Activated gamma-delta T cell treated with Interleukin-2 at 50 U/mL for 16 hours (primary cell): ENCODE data around the gene ORC1.
A peak's percentile ranks its signal among the peaks of the same experiment; 100 is the strongest.
"Not testable (repeated sequence)": the region's sequence is repeated elsewhere in the genome, so short reads cannot be mapped to it uniquely, and the experiment has no call there.

Source experiments
- DNase-seq: peaks from one replicate; pipeline ENCODE4 v3.0.0-alpha.2; 2020

ORC1 gene

DNA sequence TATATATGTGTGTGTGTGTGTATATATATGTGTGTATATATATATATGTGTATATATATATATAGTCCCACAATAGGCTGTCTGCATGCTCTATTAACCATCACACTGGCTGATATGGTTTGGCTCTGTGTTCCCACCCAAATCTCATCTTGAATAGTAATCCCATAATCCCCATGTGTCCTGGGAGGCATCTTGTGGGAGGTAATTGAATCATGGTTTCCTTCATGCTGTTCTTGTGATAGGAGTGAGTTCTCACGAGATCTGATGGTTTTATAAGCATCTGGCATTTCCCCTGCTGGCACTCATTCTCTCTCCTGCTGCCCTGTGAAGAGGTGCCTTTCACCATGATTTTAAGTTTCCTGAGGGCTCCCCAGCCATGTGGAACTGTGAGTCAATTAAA is 34.4 kb downstream of the ORC1 start:
- DNase-seq: not testable (repeated sequence)

DNA sequence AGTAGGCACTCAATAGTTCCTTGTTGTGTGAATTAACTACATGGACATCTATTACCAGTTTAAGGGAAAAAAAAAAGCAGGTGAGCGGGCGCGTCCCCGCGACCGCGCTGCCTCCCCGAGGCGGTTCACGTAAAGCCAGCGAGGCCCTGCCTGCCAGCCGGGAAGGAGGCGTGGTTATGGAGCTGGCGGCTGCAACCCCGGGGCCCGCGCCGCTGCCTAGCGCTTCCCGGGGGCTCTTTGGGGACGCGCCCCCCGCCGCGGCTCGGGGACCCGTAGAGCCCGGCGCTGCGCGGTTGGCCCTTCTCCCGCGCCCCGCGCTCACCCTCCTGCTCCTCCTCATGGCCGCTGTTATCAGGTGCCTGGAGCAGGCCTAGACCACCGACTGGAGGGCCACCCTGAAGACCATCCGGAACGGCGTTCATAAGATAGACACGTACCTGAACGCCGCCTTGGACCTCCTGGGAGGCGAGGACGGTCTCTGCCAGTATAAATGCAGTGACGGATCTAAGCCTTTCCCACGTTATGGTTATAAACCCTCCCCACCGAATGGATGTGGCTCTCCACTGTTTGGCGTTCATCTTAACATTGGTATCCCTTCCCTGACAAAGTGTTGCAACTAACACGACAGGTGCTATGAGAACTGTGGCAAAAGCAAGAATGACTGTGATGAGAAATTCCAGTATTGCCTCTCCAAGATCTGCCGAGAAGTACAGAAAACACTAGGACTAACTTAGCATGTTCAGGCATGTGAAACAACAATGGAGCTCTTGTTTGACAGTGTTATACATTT is 35.6 kb downstream of the ORC1 start:
- peak; percentile 46 for DNase-seq

GRCh38 chr1:52367272-52367671 is 37.0 kb downstream of the ORC1 start:
- no peak for DNase-seq

DNA sequence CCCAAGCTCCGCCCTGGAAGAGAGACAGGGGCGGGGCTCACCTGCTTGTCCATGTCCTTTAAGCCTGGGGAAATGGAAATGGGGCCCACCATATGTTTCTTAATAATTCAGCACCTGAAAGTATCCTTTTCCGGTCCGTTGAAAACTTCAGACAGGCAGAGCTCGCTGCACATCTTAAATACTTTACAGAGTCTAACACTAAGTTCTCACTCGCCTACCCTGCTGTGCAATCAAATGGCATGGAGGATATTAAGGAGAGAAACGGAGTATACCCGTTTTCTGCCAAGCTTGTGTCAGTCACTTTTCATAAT is 37.8 kb downstream of the ORC1 start:
- no peak for DNase-seq

DNA sequence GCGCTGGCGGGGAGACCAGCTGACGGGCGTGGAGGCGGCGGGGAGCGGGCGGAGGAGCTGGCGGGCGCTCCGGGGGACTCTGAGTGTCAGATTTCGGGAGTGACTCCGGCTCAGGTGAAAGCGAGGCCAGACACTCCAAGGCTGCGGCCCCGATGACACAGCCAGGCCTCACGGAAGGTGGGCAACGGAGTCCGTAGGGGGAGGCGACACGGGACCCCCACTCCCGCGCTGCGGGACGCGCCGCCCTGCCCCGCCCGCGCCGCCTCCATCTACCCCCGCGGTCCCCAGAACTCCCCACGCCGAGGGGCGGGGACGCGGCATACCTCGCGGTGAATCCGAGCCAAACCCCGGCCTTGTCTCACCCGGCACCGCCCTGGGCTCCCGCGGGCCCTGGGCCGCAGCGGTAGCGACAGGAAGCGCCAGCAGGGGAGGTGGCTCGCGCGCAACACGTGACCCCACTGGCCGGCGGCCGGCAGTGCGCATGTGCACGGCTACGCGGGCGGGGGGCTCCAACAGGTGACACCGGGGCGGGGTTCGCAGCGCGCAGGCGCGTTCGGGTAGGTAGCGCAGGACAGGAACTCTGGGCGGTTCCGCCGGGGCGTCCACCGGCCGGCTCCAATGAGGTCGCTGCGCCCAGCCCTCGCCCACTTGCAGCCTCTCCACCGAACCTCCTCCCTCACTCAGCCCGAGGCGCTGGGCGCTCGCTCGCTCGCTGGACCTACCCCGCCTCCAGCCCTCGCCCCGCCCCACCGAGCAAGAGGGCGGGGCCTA is 38.3 kb downstream of the ORC1 start, which contains the start of gene CC2D1B:
Gene CC2D1B (minus strand): TSS at position 460 of the 771 bp plus-strand sequence. CDS start 1,585 bp downstream, outside the sequence.
- peak; percentile 100 for DNase-seq

DNA sequence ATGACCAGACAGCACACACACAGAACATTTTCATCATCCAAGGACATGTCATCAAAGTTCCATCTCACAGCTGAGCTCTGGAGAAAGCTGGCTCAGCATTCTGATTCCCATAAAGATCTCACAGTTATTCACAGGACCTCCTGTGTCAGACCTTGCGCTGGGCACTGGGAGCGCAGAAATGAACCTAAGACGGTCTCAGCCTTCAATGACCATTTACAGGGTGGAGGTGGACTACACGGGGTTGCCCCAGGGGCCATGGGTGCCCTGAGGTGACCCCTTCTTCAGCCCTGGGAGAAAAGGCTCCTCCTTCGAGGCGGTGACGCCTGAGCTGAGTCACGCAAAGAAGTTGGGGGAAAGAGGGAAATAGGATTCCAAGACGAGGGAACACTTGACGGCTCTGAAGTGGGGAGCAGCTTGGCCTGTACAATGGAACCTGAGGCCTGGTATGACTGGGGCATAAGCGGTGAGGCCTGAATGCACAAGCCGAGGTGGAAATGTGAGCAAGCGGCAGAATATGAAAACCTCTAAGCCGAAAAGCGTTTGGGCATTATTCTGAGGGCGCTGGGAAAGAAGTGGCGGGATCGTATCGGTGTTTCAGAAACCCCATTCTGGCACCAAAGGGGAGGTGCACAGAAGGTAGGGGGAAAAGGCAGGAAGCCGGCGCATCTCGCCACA is 39.0 kb downstream of the ORC1 start:
- no peak for DNase-seq

GRCh38 chr1:52364235-52364839 is 39.9 kb downstream of the ORC1 start:
- DNase-seq: no peak

GRCh38 chr1:52360595-52360968 is 43.6 kb downstream of the ORC1 start:
- DNase-seq: no peak

DNA sequence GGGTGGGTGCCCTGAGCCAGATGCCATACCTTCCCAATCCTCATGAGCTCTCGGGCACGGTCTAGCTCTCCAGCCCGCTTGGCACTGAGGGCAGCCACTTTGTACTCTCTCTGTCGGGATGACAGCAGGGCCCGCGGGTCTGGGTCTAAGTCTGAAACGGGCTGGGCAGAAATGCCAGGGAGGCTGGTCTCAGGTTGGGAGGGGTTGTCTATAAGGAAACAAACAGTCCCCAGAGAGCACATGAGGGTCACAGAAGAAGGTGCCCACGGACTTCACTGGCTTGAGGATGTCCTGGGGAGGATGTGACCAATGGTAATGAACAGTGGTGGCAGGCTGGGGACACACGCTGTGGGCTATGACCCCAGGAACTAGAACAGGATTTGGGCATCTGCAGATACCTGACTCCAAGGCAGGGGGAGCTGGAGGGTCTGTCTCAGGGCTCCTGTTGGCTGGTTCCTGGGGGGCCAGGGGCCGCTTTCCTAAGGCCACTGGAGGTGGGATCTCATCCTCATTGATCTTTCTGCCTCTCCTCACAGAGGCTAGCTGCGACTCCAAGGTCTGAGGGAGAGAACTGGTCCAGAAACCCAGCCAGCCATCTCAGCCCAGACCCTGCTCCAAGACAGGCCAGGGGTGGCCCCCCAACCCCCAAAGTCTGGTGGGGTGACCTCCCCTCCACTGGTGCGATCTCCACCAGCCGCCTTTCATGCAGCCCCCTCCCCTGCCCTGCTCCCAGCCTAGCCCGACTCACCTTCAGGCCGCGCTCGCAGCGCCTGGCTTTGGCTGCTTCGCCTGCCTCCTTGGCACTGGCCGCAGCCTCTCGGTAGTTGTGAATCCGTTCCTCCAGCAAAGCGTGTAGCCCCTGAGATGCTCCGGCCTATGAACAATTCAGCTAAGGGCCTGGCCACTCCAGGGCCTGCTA is 44.3 kb downstream of the ORC1 start:
- no peak for DNase-seq

- no peak for DNase-seq
These were observed 45.2 kb downstream of the ORC1 start for GRCh38 chr1:52358851-52359497.

GRCh38 chr1:52357397-52357796 is 46.8 kb downstream of the ORC1 start:
- DNase-seq: no peak

GRCh38 chr1:52356818-52357355 is 47.3 kb downstream of the ORC1 start:
- DNase-seq: no peak

- no peak for DNase-seq
These were observed 48.2 kb downstream of the ORC1 start for GRCh38 chr1:52355847-52356505.

DNA sequence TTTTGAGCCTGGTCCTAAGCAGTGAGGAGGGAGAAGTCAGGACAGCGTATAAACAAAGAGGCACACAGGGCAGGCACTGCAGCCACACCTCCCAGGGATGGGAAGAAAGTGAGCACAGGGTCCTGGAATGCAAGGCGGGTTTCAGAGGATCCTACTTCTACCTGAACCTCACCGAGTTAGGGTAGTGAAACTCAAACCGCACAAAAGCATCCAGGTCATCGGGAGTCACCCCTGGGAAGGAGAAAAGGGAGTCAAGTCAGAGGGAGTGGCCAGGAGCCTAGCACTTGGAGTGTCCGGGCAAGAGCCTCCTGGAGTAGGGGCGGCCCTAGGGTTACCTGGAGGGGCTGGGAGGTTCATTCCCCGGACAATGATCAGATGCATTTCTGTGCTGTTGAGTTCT is 48.8 kb downstream of the ORC1 start:
- DNase-seq: no peak

GRCh38 chr1:52352690-52353089 is 51.5 kb downstream of the ORC1 start:
- no peak for DNase-seq

GRCh38 chr1:52348704-52349300 is 55.4 kb downstream of the ORC1 start:
- DNase-seq: no peak

- no peak for DNase-seq
These were observed 57.6 kb downstream of the ORC1 start for GRCh38 chr1:52346653-52347052.

DNA sequence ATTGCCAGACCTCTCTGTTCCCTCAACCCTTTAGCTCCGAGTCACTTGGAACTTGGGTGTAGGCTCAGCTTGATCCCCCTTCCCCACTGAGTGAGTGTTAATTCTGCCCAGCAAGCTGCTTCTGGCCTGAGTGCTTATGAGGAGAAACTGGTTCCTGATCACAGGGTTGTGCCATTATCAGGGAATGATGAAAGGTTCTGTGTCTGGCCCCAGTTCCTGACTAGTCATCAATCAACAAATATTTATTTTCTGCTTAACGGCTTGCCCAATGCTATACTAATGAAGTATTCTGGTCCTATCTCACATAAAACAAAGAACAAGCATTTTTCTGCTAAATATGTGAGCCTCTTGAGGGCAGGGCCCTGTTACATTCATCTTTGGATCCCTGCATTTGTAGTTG is 59.0 kb downstream of the ORC1 start:
- no peak for DNase-seq

DNA sequence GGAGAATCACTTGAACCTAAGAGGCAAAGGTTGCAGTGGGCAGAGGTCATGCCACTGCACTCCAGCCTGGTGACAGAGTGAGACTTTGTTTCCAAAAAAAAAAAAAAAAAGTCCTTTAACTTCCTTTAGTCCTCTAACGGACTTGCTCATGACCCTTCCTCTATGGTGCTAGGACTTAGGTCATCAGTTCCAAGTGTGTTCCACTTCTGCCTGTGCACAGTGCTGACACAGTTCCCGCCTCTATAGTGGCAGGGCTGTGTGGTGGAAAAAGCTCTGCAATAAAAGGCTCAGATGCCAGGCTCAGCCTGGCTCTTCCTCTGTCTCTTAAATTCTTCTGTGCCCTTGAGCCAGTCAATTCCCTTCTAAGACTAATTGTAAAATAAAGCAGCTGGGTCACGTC is 60.2 kb downstream of the ORC1 start:
- no peak for DNase-seq

DNA sequence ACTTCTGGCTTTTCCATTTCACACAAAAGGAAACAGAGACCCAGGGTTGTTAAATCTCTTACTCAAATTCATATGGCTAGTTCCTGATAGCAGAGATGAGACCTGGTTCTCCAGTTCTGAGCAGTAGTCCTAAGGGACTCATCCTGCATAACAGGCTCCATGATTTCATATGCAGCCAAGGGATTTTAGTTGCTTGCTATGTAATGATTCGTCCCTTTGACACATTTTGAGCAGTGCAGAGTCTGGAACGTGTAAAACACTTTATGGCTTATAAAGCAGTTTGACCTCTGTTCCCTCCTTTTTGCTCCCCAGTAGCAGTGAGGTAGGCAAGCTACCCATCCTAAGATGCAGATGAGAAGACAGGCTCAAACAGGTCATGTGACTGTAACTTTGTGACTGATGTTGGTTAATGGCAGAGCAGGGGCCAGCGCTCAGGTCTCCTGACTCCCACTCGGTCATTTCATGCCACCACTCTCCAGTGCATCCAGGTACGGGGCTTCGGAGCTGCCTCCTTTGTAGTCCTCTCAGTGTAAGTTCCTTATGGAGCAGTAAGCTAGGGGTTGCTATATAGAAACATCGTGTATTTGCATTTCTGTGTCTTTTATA is 62.5 kb downstream of the ORC1 start:
- no peak for DNase-seq
